ENCODE measurements around the gene DOHH.

The DOHH gene

GRCh38 chr19:3518659-3519058 is 18.2 kb upstream of the DOHH start:
- no peak for TF ChIP-seq GATA3 (IDR thresholded peaks at IDR 0.05; ENCODE audit: low read depth, low read length)
- TF ChIP-seq GATA2 (IDR thresholded peaks at IDR 0.05; ENCODE audit: low read depth, low read length) = no peak

- TF ChIP-seq GATA3 (IDR thresholded peaks at IDR 0.05; ENCODE audit: low read depth, low read length) (no peak), GATA2 (IDR thresholded peaks at IDR 0.05; ENCODE audit: low read depth, low read length) (no peak)
Measured at GRCh38 chr19:3518255-3518654, 17.8 kb upstream of the DOHH start.

DNA sequence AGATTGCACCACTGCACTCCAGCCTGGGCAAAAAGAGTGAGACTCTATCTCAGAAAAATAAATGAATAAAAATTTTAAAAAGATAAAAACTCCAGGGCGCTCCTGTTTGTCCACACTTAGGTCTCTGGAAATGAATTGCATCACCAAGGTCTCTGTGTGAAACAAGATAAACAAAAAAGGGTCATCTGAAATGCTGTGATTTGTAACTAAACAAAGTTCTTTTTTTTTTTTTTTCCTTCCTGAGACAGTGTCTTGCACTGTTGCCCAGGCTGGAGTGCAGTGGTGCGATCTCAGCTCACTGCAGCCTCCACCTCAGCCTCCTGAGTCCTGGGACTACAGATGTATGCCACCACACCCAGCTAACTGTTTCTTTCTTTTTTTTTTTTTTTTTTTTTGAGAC is 17.2 kb upstream of the DOHH start:
- TF ChIP-seq GATA3 (IDR thresholded peaks at IDR 0.05; ENCODE audit: low read depth, low read length) = no peak
- TF ChIP-seq GATA2 (IDR thresholded peaks at IDR 0.05; ENCODE audit: low read depth, low read length) = no peak

DNA sequence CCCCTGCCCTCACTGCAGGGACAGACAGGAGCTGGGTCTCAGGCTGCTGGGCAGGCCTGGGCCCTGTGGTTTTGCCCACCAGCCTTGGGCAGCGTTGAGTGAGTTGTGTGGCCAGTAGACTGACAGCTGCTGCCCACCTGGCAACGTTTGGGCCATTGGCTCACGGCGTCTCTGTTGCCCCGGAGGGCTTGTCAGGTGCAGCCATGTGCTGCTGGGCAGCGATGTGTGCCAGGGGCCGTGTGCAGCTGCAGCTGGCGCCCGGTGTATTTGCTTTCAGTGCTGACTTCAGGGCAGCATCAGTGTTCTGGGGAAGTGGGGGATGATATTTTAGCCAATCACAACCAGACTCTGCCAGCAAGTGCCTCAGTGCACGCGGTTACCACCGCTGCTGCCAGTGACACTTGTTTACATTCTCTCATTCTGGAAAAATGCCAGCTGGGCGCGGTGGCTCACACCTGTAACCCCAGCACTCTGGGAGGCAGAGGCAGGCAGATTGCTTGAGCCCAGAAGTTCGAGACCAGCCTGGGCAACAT is 16.3 kb upstream of the DOHH start:
- TF ChIP-seq GATA2 (IDR thresholded peaks at IDR 0.05; ENCODE audit: low read depth, low read length) (no peak), GATA3 (IDR thresholded peaks at IDR 0.05; ENCODE audit: low read depth, low read length) (no peak)

GRCh38 chr19:3515891-3516422 is 15.5 kb upstream of the DOHH start:
- TF ChIP-seq GATA3 (IDR thresholded peaks at IDR 0.05; ENCODE audit: low read depth, low read length) (no peak), GATA2 (IDR thresholded peaks at IDR 0.05; ENCODE audit: low read depth, low read length) (no peak)

- no peak for TF ChIP-seq GATA2 (IDR thresholded peaks at IDR 0.05; ENCODE audit: low read depth, low read length)
Measured at GRCh38 chr19:3514930-3515329, 14.5 kb upstream of the DOHH start.

- TF ChIP-seq GATA2 (IDR thresholded peaks at IDR 0.05; ENCODE audit: low read depth, low read length) (no peak), GATA3 (IDR thresholded peaks at IDR 0.05; ENCODE audit: low read depth, low read length) (no peak)
Measured at GRCh38 chr19:3513229-3514140, 13.0 kb upstream of the DOHH start.

GRCh38 chr19:3512562-3513228 is 12.2 kb upstream of the DOHH start:
- TF ChIP-seq GATA2 (IDR thresholded peaks at IDR 0.05; ENCODE audit: low read depth, low read length) (no peak), GATA3 (IDR thresholded peaks at IDR 0.05; ENCODE audit: low read depth, low read length) (no peak)

- TF ChIP-seq GATA2 (IDR thresholded peaks at IDR 0.05; ENCODE audit: low read depth, low read length) (no peak), GATA3 (IDR thresholded peaks at IDR 0.05; ENCODE audit: low read depth, low read length) (no peak)
Measured at GRCh38 chr19:3511506-3512251, 11.2 kb upstream of the DOHH start.

- TF ChIP-seq GATA2 (IDR thresholded peaks at IDR 0.05; ENCODE audit: low read depth, low read length) (no peak), GATA3 (IDR thresholded peaks at IDR 0.05; ENCODE audit: low read depth, low read length) (no peak)
Measured at GRCh38 chr19:3510727-3511126, 10.3 kb upstream of the DOHH start.

- TF ChIP-seq GATA2 (IDR thresholded peaks at IDR 0.05; ENCODE audit: low read depth, low read length) = no peak
- no peak for TF ChIP-seq GATA3 (IDR thresholded peaks at IDR 0.05; ENCODE audit: low read depth, low read length)
Measured at GRCh38 chr19:3509566-3509989, 9.1 kb upstream of the DOHH start.

GRCh38 chr19:3508771-3509535 is 8.5 kb upstream of the DOHH start:
- no peak for TF ChIP-seq GATA3 (IDR thresholded peaks at IDR 0.05; ENCODE audit: low read depth, low read length)
- TF ChIP-seq GATA2 (IDR thresholded peaks at IDR 0.05; ENCODE audit: low read depth, low read length) = no peak

Measured in SH-SY5Y (cell line).